OCI-LY1 (cell line): ENCODE data around the gene UTP11.
A peak's percentile ranks its signal among the peaks of the same experiment; 100 is the strongest.

Source experiments
- CTCF ChIP-seq: fragments of 200-600 bp; sonication (generic), shearing (Covaris generic); IDR thresholded peaks from 2 replicates; pipeline ENCODE4 v1.5.1; 2017; ENCODE audit warnings: mild to moderate bottlenecking, antibody characterized with exemption, low read length, moderate library complexity, mixed read lengths
- EZH2 ChIP-seq: fragments of 200-600 bp; sonication (generic), shearing (Covaris generic); IDR thresholded peaks from 2 replicates; pipeline ENCODE4 v1.8.0; 2017; ENCODE audit warnings: borderline replicate concordance, mixed run types, mild to moderate bottlenecking, antibody characterized with exemption, low read length, moderate library complexity, mixed read lengths

GRCh38 chr1:38071312-38072256, 59.0 kb downstream of the UTP11 start:
- TF ChIP-seq CTCF, result peak; percentile 45; the same call in 1 of the 2 replicates
- no peak for TF ChIP-seq EZH2
